ENCODE results near the gene MMS22L.

MMS22L gene, protein sequence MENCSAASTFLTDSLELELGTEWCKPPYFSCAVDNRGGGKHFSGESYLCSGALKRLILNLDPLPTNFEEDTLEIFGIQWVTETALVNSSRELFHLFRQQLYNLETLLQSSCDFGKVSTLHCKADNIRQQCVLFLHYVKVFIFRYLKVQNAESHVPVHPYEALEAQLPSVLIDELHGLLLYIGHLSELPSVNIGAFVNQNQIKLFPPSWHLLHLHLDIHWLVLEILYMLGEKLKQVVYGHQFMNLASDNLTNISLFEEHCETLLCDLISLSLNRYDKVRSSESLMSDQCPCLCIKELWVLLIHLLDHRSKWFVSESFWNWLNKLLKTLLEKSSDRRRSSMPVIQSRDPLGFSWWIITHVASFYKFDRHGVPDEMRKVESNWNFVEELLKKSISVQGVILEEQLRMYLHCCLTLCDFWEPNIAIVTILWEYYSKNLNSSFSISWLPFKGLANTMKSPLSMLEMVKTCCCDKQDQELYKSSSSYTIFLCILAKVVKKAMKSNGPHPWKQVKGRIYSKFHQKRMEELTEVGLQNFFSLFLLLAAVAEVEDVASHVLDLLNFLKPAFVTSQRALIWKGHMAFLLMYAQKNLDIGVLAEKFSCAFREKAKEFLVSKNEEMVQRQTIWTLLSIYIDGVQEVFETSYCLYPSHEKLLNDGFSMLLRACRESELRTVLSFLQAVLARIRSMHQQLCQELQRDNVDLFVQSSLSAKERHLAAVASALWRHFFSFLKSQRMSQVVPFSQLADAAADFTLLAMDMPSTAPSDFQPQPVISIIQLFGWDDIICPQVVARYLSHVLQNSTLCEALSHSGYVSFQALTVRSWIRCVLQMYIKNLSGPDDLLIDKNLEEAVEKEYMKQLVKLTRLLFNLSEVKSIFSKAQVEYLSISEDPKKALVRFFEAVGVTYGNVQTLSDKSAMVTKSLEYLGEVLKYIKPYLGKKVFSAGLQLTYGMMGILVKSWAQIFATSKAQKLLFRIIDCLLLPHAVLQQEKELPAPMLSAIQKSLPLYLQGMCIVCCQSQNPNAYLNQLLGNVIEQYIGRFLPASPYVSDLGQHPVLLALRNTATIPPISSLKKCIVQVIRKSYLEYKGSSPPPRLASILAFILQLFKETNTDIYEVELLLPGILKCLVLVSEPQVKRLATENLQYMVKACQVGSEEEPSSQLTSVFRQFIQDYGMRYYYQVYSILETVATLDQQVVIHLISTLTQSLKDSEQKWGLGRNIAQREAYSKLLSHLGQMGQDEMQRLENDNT

GRCh38 chr6:97282726-97283617 is at the start of gene MMS22L:
MMS22L (minus strand) TSS chr6:97283216; CDS start chr6:97282477, 739 bp downstream.
- peak; percentile 96 for DNase-seq (ENCODE audit: low spot score)

DNA sequence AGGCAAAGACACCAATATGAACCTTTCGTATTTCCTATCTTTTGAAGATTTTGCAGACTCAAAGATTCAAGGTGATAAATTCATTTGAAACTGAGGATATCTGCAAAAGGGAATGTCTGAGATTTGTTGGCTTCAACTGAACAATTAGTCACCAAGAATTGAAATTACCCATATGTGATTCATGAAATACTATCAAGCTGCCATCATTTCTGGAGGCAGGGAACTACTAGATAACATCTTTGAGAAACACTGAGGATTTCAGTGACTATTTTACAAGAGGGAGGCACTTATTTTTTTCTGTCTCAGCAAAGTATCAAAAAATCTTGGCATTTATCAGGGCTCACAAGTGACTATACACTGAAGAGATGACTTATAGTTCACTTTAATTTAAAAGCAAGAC is 39.8 kb upstream of the MMS22L start:
- DNase-seq (ENCODE audit: low spot score): no peak

DNA sequence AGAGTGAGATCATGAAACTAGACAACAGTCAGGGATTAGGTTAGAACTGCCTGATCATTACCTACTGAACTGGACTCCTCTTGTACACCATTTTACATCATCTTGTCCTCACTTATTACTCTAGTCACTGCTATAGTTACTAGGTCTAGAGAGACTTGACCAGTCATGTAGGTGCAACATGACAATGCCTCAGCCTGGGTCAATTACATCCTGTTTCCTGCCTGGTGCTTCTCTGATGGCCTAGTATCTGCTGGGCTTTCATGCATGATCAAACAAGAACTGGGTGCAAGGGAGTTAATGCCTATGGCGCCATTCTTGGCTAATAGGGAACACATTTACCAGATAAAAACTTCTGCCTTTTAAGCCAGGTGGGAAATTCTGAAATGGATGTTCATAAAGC is 39.2 kb upstream of the MMS22L start:
- no peak for DNase-seq (ENCODE audit: low spot score)

GRCh38 chr6:97316978-97317377 is 34.0 kb upstream of the MMS22L start:
- DNase-seq (ENCODE audit: low spot score): no peak

GRCh38 chr6:97312241-97312640 is 29.2 kb upstream of the MMS22L start:
- no peak for DNase-seq (ENCODE audit: low spot score)

- DNase-seq (ENCODE audit: low spot score): no peak
Measured at GRCh38 chr6:97306544-97307320, 23.7 kb upstream of the MMS22L start.

DNA sequence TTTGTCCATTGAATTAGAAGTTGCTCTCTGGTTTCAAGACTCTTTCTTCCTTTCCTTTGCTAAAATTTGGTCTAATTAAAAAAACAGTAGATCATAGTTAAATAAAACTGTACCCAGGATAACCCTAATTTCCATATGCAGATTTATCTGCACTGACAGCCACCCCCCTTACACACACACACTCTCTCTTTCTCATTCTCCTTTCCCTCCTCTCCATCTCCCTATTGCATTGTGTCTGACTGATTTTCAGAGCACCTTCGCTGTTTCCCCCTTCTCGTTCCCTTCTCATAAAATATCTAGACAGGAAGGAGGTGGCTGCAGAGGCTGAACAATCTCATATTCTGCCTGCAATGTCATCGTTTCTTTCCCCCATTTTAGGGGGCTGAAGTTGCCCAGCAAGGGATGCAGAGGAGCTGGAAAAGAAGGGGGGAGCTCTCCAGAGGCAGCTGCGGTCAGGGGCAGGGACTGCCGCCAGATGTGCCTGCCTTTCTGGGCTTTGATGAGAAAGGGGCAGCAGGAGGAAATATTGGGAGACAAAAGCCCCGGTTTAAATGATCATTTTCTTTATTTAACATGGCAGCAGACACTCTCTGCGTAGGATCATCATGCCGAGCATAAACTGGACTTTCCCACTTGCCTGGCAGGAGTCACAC is 22.5 kb upstream of the MMS22L start:
- DNase-seq (ENCODE audit: low spot score): no peak

DNA sequence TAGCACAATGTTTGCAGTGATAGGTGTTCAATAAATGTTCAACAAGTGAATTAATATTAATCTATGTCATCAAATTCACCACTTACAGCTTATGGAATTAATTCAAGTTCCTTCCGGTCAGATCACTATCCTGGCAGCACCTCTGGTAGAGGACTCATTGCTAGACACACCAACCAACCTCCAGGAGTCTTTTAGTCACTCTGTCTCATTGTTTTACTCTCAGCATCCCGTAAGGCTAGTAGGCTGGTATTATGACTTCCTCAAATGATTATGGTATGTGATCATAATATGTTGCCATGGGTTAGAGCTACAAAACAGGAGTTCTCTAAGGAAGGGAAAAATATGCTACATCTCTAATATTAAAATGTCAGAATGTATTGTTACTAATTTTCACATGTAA is 21.7 kb upstream of the MMS22L start:
- DNase-seq (ENCODE audit: low spot score): no peak

DNA sequence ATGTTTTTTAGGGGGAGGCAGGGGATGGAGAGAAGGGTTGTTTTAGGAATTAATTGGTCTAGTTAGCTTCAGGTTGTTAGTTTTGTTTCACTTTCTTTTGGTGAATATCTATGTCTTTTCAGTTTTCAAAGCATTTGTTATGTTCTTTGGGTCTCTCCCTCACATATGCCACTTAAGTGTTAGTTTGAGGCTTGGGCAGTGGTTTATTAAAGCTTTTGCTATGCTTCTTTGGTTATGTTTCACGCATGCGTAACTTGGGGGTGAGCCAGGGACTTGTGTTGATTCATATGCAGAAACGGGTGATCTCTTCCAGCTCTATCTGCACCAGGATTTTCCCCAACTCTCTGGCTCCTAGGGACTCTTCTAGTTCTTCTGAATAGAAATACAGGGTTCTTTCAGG is 11.4 kb upstream of the MMS22L start:
- DNase-seq (ENCODE audit: low spot score): no peak

GRCh38 chr6:97293198-97293696 is 10.2 kb upstream of the MMS22L start:
- DNase-seq (ENCODE audit: low spot score): no peak

GRCh38 chr6:97292671-97293070 is 9.7 kb upstream of the MMS22L start:
- no peak for DNase-seq (ENCODE audit: low spot score)

GRCh38 chr6:97291896-97292295 is 8.9 kb upstream of the MMS22L start:
- DNase-seq (ENCODE audit: low spot score): no peak

GRCh38 chr6:97289332-97289731 is 6.3 kb upstream of the MMS22L start:
- no peak for DNase-seq (ENCODE audit: low spot score)

DNA sequence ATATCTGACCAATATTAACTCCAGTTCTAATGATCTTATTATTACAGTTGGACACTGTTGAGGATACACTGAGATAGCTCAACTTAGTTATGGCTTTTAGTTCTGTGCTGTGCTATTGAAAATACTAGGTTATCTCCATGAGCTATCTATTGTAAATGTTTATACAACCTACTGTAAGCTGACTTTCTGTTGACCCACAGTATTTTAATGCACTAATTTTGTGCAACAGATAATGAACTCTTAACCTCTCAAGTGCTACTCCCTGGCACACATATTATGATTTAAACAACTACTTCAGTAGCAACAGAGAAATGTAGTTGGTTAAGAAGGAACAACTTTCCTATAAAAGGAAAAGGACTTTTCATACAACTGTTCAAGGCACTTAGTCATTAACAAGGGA is 5.2 kb upstream of the MMS22L start:
- DNase-seq (ENCODE audit: low spot score): no peak

DNA sequence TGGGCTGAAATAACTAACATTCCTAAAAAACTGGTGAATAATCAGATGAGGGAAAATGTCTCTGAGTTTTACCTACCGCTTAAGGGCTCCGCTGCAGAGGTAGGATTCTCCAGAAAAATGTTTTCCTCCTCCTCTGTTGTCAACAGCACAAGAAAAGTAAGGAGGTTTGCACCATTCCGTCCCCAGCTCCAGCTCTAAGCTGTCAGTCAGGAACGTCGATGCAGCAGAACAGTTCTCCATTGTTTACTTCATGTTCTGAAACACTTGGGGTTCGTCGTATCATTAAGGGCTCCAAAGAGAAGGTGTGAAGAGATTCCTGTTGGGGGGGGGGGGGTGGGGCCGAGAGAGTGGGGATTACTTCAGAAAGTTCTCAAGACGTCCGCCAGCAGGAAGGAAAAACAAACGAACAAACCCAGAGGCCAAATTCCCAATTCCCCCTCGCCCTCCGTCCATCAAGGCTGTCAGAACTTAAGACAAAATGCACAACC is 734 bp downstream of the MMS22L start:
- DNase-seq (ENCODE audit: low spot score): peak; percentile 13

DNA sequence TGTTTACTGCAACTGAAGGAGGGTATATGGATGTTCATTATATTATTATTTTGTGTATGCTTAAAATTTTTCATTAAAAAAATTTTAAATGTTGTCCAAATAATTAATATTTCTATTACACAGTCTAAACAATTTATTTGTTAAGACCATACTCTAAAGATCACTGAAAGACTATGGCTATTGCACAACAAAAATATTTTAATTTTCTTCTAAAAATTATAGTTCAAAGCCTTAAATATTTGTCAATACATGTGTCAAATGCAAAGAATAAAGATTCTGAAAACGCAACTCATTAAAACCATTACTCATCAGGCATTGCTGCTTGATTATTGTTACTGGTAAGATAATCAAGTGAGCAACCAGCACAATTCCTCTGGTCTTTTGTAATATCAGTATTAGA is 2.2 kb downstream of the MMS22L start:
- no peak for DNase-seq (ENCODE audit: low spot score)

- DNase-seq (ENCODE audit: low spot score): no peak
Measured at GRCh38 chr6:97275804-97276203, 7.2 kb downstream of the MMS22L start.

GRCh38 chr6:97269821-97270220 is 13.2 kb downstream of the MMS22L start:
- DNase-seq (ENCODE audit: low spot score): no peak

DNA sequence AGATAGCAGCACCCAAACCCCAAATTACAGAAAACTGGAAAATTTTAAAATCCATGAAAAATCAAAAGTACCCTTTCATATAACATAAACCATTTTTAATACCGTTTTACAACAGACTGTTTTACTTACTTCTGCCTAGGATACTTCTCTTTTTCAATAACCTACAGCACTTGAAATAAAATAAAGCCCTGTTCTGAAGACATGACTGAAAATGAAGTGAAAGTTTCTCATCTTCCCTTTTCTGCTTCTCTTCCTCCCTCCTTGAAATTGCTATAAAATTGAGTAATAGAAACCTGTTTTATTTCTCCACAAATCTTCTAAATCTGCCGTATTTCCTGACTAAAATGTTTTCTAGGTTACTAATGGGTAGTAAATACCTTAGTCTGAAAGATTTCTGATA is 20.3 kb downstream of the MMS22L start:
- DNase-seq (ENCODE audit: low spot score): no peak

DNA sequence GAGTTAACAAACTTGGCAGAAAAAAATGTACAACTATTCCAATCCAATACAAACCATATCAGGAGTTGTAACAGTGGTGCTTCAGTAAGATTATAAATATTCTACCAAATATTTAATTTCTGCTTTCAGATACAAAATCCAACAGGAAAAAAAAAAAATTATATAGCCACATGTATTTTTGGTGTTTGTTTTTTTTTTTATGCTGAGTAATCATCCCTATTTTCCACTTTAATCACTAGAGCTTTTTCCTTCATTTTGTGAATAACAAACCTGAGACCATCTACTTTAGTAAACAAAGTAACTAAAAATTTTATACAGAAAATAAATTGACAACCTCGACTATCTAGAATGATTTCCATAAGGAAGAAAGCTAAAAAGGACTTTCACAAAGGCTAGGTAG is 36.2 kb downstream of the MMS22L start:
- DNase-seq (ENCODE audit: low spot score): no peak
